Raji (cell line): ENCODE data around the gene SVIL.

ENCODE experiments used
- POLR2A ChIP-seq: IDR thresholded peaks from 2 replicates; pipeline ENCODE4 v1.6.1; 2011; ENCODE audit warnings: low read depth, low read length, control low read depth; ENCODE audit not compliant: insufficient read depth

Gene SVIL

GRCh38 chr10:29411666-29412315, 223.0 kb downstream of the SVIL start:
- no peak for TF ChIP-seq POLR2A

GRCh38 chr10:29409241-29410054, 225.3 kb downstream of the SVIL start:
- TF ChIP-seq POLR2A: no peak

GRCh38 chr10:29408847-29409240, 225.9 kb downstream of the SVIL start:
- TF ChIP-seq POLR2A: no peak
